ENCODE results near the gene MERTK. TPM values are rescaled to one million over a fixed set of nuclear protein-coding genes. Genes with fewer than 3 reads are reported as not detected.
A peak's percentile ranks its signal among the peaks of the same experiment; 100 is the strongest.

MERTK gene
- total RNA-seq, 1 experiment from 2014 or later, result 2.5 TPM

- no peak for TF ChIP-seq EZH2phosphoT487 (IDR thresholded peaks at IDR 0.05; ENCODE audit: borderline replicate concordance, low read length)
- TF ChIP-seq CTCF (conservative IDR thresholded peaks at IDR 0.05; ENCODE audit: low read depth, low read length), result no peak
- TF ChIP-seq EZH2 (IDR thresholded peaks at IDR 0.05; ENCODE audit: low read length, unreplicated experiment), result no peak
- intact Hi-C loops (cut with micrococcal nuclease), result loop anchor here (2.0 kb wide), 1 partner anchor 46 kb away; no protein-coding TSS in a partner anchor
- ChIA-PET CTCF (no interaction called here), POLR2A (ENCODE audit: unreplicated experiment) (no interaction called here)
- Histone ChIP-seq H2AFZ (ENCODE audit: low read length) (no peak overlapping the region), H3K36me3 (ENCODE audit: low read depth, low read length) (no peaks in the 10 kb centered on the region), H3K9ac (ENCODE audit: low read length) (no peak overlapping the region), H3K9me2 (replicated peaks; ENCODE audit: low read length) (no peaks in the 10 kb centered on the region), H3K9me3 (ENCODE audit: low read length) (no peaks in the 10 kb centered on the region), H3K4me1 (ENCODE audit: insufficient read depth, low read length) (peaks cover 25% of the 10 kb centered on the region), H3K27ac (ENCODE audit: low read length) (no peak overlapping the region), H4K20me1 (ENCODE audit: low read length) (no peaks in the 10 kb centered on the region), H3K79me2 (ENCODE audit: low read length) (no peaks in the 10 kb centered on the region), H3K4me3 (ENCODE audit: low read length) (no peak overlapping the region), H3K4me2 (ENCODE audit: low read length) (no peak overlapping the region), H3F3A (ENCODE audit: low read length, unreplicated experiment) (no peaks in the 10 kb centered on the region), H3K27me3 (ENCODE audit: low read length) (no peaks in the 10 kb centered on the region)
- no TSS peak for BruUV-seq (replicated peaks)
- DNase-seq (no peak), ATAC-seq (no peak; the same call in 1 of the 2 replicates)
Measured at GRCh38 chr2:112021290-112021689, 122.9 kb downstream of the MERTK start.

- peak; percentile 66 for DNase-seq
- BruUV-seq (replicated peaks), result no TSS peak
Measured at GRCh38 chr2:112021781-112022231, 123.4 kb downstream of the MERTK start.

More at GRCh38 chr2:112021781-112022231, 123.4 kb downstream of the MERTK start:
- Histone ChIP-seq H3F3A (ENCODE audit: low read length, unreplicated experiment) (no peaks in the 10 kb centered on the region), H3K36me3 (ENCODE audit: low read depth, low read length) (no peaks in the 10 kb centered on the region), H4K20me1 (ENCODE audit: low read length) (no peaks in the 10 kb centered on the region), H3K4me2 (ENCODE audit: low read length) (0 out of 2 replicates have a peak overlapping the region, but pooled peaks have one; percentile 9), H3K27ac (ENCODE audit: low read length) (no peak overlapping the region), H3K4me3 (ENCODE audit: low read length) (no peak overlapping the region), H3K27me3 (ENCODE audit: low read length) (no peaks in the 10 kb centered on the region), H3K79me2 (ENCODE audit: low read length) (no peaks in the 10 kb centered on the region), H3K4me1 (ENCODE audit: insufficient read depth, low read length) (peaks cover 25% of the 10 kb centered on the region), H2AFZ (ENCODE audit: low read length) (no peak overlapping the region), H3K9me3 (ENCODE audit: low read length) (no peaks in the 10 kb centered on the region), H3K9ac (ENCODE audit: low read length) (no peak overlapping the region), H3K9me2 (replicated peaks; ENCODE audit: low read length) (no peaks in the 10 kb centered on the region)
- CTCF ChIA-PET, result no interaction called here
- POLR2A ChIA-PET (ENCODE audit: unreplicated experiment), result no interaction called here
- intact Hi-C loops (cut with micrococcal nuclease), result loop anchor here (2.0 kb wide), 1 partner anchor 47 kb away; no protein-coding TSS in a partner anchor
- no peak for TF ChIP-seq CTCF (conservative IDR thresholded peaks at IDR 0.05; ENCODE audit: low read depth, low read length)
- ATAC-seq, result peak; percentile 88
